Common myeloid progenitor, CD34-positive (primary cell): ENCODE measurements around the gene CDKL2.

Source experiments
- CTCF ChIA-PET: fragments of 350-600 bp; sonication (Branson Sonifier 250); formaldehyde crosslinking; loops from one replicate; lab custom pipeline; 2021; ENCODE audit warnings: antibody characterized with exemption; lab: Charles Lee
- POLR2A ChIA-PET: fragments of 350-600 bp; sonication (Branson Sonifier 250); formaldehyde crosslinking; loops from one replicate; lab custom pipeline; 2021; ENCODE audit warnings: antibody characterized with exemption; lab: Charles Lee
- DNase-seq, 3 donors: peaks; one replicate each; pipeline versions ENCODE4 v3.0.0 to v3.0.0-alpha.2; 2013
- H3K27ac ChIP-seq, 2 experiments: 1 replicate in 1 of 2; 2 replicates in 1 of 2; pipeline ENCODE4 v1.7.0; 2013; ENCODE audit warnings: inconsistent platforms in 2 of 2, low read length in 2 of 2, mild to moderate bottlenecking in 2 of 2, low read depth in 1 of 2, moderate library complexity in 1 of 2; ENCODE audit not compliant: severe bottlenecking in 2 of 2, insufficient read depth in 1 of 2, poor library complexity in 1 of 2
- H3K27me3 ChIP-seq, 5 experiments: replicated peaks in 2 of 5; 1 replicate in 3 of 5; 2 replicates in 2 of 5; pipeline versions ENCODE4 v1.6.1 to v1.7.0; 2013; ENCODE audit warnings: low read length in 4 of 5, mild to moderate bottlenecking in 2 of 5, moderate library complexity in 2 of 5, inconsistent platforms in 1 of 5; ENCODE audit not compliant: insufficient read depth in 5 of 5, control insufficient read depth in 4 of 5
- H3K36me3 ChIP-seq, 4 experiments: 1 replicate in 2 of 4; 2 replicates in 2 of 4; pipeline versions ENCODE4 v1.6.1 to v1.7.0; 2013; ENCODE audit warnings: low read length in 3 of 4, control low read depth in 1 of 4, mild to moderate bottlenecking in 1 of 4; ENCODE audit not compliant: control insufficient read depth in 4 of 4, insufficient read depth in 4 of 4
- H3K4me1 ChIP-seq, 4 experiments: 1 replicate in 3 of 4; 2 replicates in 1 of 4; pipeline versions ENCODE4 v1.6.1 to v1.7.1; 2013; ENCODE audit warnings: low read length in 3 of 4, mild to moderate bottlenecking in 3 of 4, control low read depth in 1 of 4, inconsistent platforms in 1 of 4, moderate library complexity in 1 of 4; ENCODE audit not compliant: control insufficient read depth in 4 of 4, insufficient read depth in 4 of 4; ENCODE audit errors: control extremely low read depth in 1 of 4
- H3K4me3 ChIP-seq, 7 experiments: 1 replicate in 4 of 7; 2 replicates in 3 of 7; pipeline versions ENCODE4 v1.5.1 to v1.7.0; 2013; ENCODE audit warnings: mild to moderate bottlenecking in 7 of 7, low read length in 6 of 7, moderate library complexity in 6 of 7, inconsistent platforms in 2 of 7, low read depth in 2 of 7, control low read depth in 1 of 7; ENCODE audit not compliant: insufficient read depth in 4 of 7, control insufficient read depth in 1 of 7; ENCODE audit errors: extremely low read depth in 1 of 7
- H3K9me3 ChIP-seq, 5 experiments: 1 replicate in 4 of 5; 2 replicates in 1 of 5; pipeline versions ENCODE4 v1.6.1 to v1.7.1; 2013; ENCODE audit warnings: low read length in 4 of 5, mild to moderate bottlenecking in 2 of 5, inconsistent platforms in 1 of 5, low read depth in 1 of 5, moderate library complexity in 1 of 5; ENCODE audit not compliant: control insufficient read depth in 4 of 5, insufficient read depth in 2 of 5; ENCODE audit errors: control extremely low read depth in 1 of 5
- WGBS: methylation state at CpG from one replicate; pipeline ENCODE4 v1.1.5; 2013; ENCODE audit not compliant: insufficient coverage; 5-methylcytosine and 5-hydroxymethylcytosine counted together

Gene CDKL2

DNA sequence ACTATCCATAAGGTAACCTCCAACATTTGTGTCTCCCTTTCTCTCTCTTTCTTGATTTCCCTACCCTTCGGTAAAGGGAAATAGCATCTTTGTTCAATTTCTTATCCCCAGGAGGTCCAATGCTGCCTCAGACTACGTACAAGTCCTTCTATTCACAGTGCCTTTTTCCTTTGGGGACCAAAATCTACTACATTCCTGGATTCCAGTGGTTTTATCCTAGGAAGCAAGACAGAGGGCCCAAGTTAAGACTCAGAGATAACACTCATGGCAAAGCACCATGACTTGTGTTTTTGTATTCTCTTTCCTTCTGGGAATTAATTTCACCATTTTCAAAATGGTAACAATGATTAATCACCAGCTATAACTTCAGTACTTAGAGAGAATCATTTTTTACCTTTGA lies 32.3 kb upstream of the CDKL2 start:
- H3K27me3 ChIP-seq = no peaks in the 10 kb centered on the region
- 94% methylated on average over 2 of the region's 2 CpGs for WGBS
- no peak overlapping the region for H3K27ac ChIP-seq
- ChIA-PET POLR2A (no interaction called here), CTCF (no interaction called here)
- peaks cover 0 to 4% (median 0%) of the 10 kb centered on the region in 4 experiments for H3K4me1 ChIP-seq
- H3K36me3 ChIP-seq = peaks cover 8 to 34% (median 21%) of the 10 kb centered on the region in 4 experiments
- H3K4me3 ChIP-seq = no peak overlapping the region
- no peak for DNase-seq
- H3K9me3 ChIP-seq = no peaks in the 10 kb centered on the region

GRCh38 chr4:75660491-75660890 lies 30.2 kb upstream of the CDKL2 start:
- no peak overlapping the region for H3K27ac ChIP-seq
- no peaks in the 10 kb centered on the region for H3K9me3 ChIP-seq
- H3K4me1 ChIP-seq = peaks cover 0 to 2% (median 0%) of the 10 kb centered on the region in 4 experiments
- ChIA-PET CTCF (interaction anchor here (1.1 to 3.3 kb wide), 6 partner anchors 9 to 63 kb away, joined by 3 to 14 read pairs (median 6); no protein-coding TSS in a partner anchor), POLR2A (no interaction called here)
- no peak overlapping the region for H3K4me3 ChIP-seq
- DNase-seq = no peak
- no CpG with 5 or more reads among the region's 2 CpGs for WGBS
- H3K36me3 ChIP-seq = peaks cover 16 to 50% (median 29%) of the 10 kb centered on the region in 4 experiments
- H3K27me3 ChIP-seq = no peaks in the 10 kb centered on the region

DNA sequence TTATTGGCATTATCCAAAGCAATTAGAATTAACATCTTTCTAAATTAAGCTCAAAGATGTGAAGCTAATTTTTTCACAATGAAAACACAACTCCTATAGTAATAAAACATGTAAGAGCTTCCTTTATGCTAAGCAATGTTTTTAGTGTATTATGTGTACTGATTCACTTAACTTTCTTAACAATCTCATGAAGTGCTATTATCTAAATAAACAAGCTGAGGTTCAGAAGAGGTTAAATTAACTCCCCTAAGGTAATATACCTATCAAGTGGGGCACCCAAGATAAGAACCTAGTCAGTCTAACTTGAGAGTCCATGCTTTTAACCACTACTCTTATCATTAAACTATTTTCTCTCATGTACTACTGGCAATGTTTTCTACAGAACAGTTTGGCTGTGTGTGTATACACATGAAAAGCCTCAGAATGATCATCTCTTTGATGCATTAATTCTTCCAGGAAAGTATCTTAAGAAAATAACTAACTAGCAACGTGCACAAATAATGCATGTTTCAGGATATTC lies 29.2 kb upstream of the CDKL2 start:
- ChIA-PET CTCF (interaction anchor here (0.7 to 3.3 kb wide), 6 partner anchors 8 to 64 kb away, joined by 3 to 14 read pairs (median 6); no protein-coding TSS in a partner anchor), POLR2A (no interaction called here)
- Histone ChIP-seq H3K4me1 (no peaks in the 10 kb centered on the region), H3K27me3 (no peaks in the 10 kb centered on the region), H3K27ac (no peak overlapping the region), H3K36me3 (peaks cover 16 to 58% (median 32%) of the 10 kb centered on the region in 4 experiments), H3K4me3 (no peak overlapping the region), H3K9me3 (no peaks in the 10 kb centered on the region)
- no peak for DNase-seq
- WGBS = no CpG with 5 or more reads among the region's 1 CpG

- no peak for DNase-seq
- Histone ChIP-seq H3K27ac (no peak overlapping the region), H3K27me3 (no peaks in the 10 kb centered on the region), H3K4me3 (no peak overlapping the region), H3K9me3 (no peaks in the 10 kb centered on the region), H3K36me3 (peaks cover 20 to 64% (median 37%) of the 10 kb centered on the region in 4 experiments), H3K4me1 (no peaks in the 10 kb centered on the region)
- ChIA-PET POLR2A (no interaction called here), CTCF (interaction anchor here (0.7 to 3.3 kb wide), 5 partner anchors 8 to 64 kb away, joined by 3 to 14 read pairs (median 6); no protein-coding TSS in a partner anchor)
- no CpG with 5 or more reads among the region's 4 CpGs for WGBS
Observed at GRCh38 chr4:75658876-75659275, 28.5 kb upstream of the CDKL2 start.

- H3K9me3 ChIP-seq = no peaks in the 10 kb centered on the region
- H3K27me3 ChIP-seq = no peaks in the 10 kb centered on the region
- CTCF ChIA-PET = interaction anchor here (0.7 to 4.8 kb wide), 8 partner anchors 10 to 74 kb away, joined by 3 to 35 read pairs (median 12); partner anchors contain the start of gene USO1
- peaks cover 23 to 80% (median 44%) of the 10 kb centered on the region in 4 experiments for H3K36me3 ChIP-seq
- no peak overlapping the region for H3K4me3 ChIP-seq
- H3K4me1 ChIP-seq = no peaks in the 10 kb centered on the region
- no peak for DNase-seq
- no peak overlapping the region for H3K27ac ChIP-seq
- 100% methylated on average over 1 of the region's 2 CpGs for WGBS
- POLR2A ChIA-PET = interaction anchor here (0.7 kb wide), 1 partner anchor 69 kb away, joined by 5 read pairs; the partner anchor contains the start of gene USO1
Observed at GRCh38 chr4:75655562-75655961, 25.2 kb upstream of the CDKL2 start.

DNA sequence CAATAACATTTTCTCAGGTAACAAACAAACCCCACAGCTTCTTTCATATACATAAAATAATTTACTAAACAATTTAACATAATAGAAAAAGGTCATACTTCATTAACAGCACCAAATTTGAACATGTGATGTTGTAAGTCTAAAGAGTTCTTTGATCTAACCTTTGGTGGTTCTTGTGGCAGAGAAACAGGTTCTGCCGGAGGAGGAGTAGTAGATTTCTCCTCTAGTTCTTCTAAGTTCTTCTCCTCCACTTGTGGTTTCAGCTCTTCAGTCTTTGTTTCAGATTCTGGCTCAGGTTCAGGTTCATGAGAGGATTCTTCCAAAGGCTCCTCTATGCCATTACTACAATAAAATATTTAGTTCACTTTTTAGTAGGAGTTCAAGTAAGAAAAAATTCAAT lies 24.6 kb upstream of the CDKL2 start:
- ChIA-PET POLR2A (no interaction called here), CTCF (interaction anchor here (0.7 to 4.8 kb wide), 11 partner anchors 11 to 84 kb away, joined by 3 to 35 read pairs (median 5); partner anchors contain the start of gene USO1)
- no peak for DNase-seq
- no peaks in the 10 kb centered on the region for H3K9me3 ChIP-seq
- no peaks in the 10 kb centered on the region for H3K4me1 ChIP-seq
- H3K36me3 ChIP-seq = peaks cover 24 to 75% (median 42%) of the 10 kb centered on the region in 4 experiments
- H3K4me3 ChIP-seq = no peak overlapping the region
- WGBS = 83% methylated on average over 1 of the region's 1 CpG
- no peak overlapping the region for H3K27ac ChIP-seq
- no peaks in the 10 kb centered on the region for H3K27me3 ChIP-seq

- no peak overlapping the region for H3K27ac ChIP-seq
- ChIA-PET CTCF (interaction anchor here (0.6 to 4.8 kb wide), 13 partner anchors 16 to 194 kb away, joined by 3 to 35 read pairs (median 4); partner anchors contain the start of gene USO1), POLR2A (interaction anchor here (0.6 to 0.8 kb wide), 4 partner anchors 27 to 132 kb away, joined by 3 to 6 read pairs (median 4); no protein-coding TSS in a partner anchor)
- H3K4me3 ChIP-seq = no peak overlapping the region
- WGBS = no CpG with 5 or more reads among the region's 2 CpGs
- no peaks in the 10 kb centered on the region for H3K27me3 ChIP-seq
- peaks cover 25 to 75% (median 43%) of the 10 kb centered on the region in 4 experiments for H3K36me3 ChIP-seq
- H3K4me1 ChIP-seq = no peaks in the 10 kb centered on the region
- DNase-seq = peak; percentile 24 to 46 (median 41)
- no peaks in the 10 kb centered on the region for H3K9me3 ChIP-seq
Observed at GRCh38 chr4:75653845-75654503, 23.6 kb upstream of the CDKL2 start.
